ENCODE measurements around the gene KRTAP10-1. TPM values are rescaled to one million over a fixed set of nuclear protein-coding genes. Genes with fewer than 3 reads are reported as not detected.

The KRTAP10-1 gene
- total RNA-seq, 1 donor from 2014 or later, result not detected

- DNase-seq (ENCODE audit: low spot score in 2 of 2) (no peak), FAIRE-seq (no peak)
Observed at GRCh38 chr21:44520326-44521300, 19.4 kb downstream of the KRTAP10-1 start.

GRCh38 chr21:44519346-44520325, 20.4 kb downstream of the KRTAP10-1 start:
- DNase-seq (ENCODE audit: low spot score in 2 of 2), result no peak
- no peak for FAIRE-seq

GRCh38 chr21:44518686-44519085, 21.3 kb downstream of the KRTAP10-1 start:
- FAIRE-seq, result no peak
- DNase-seq (ENCODE audit: low spot score in 2 of 2), result no peak

- FAIRE-seq (no peak), DNase-seq (ENCODE audit: low spot score in 2 of 2) (no peak)
Observed at GRCh38 chr21:44517175-44517899, 22.7 kb downstream of the KRTAP10-1 start.

DNA sequence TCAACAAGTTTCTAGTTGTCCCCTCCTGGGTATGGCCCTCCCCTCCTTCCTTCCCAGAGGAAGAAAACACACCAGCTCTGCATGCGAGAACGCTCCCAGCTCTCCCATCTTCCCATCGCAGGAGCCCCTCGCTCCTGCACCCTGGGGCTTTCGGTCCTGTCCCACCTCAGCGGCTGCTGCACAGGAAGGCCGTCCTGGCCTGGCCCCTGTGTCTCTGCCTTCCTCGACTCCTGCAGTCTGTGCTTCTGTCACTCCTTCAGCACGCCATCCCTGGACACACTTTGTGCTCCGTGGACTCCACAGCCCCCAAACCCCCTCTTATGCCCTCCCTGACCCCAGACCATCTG, 23.2 kb downstream of the KRTAP10-1 start:
- FAIRE-seq (no peak), DNase-seq (ENCODE audit: low spot score in 2 of 2) (no peak)

DNA sequence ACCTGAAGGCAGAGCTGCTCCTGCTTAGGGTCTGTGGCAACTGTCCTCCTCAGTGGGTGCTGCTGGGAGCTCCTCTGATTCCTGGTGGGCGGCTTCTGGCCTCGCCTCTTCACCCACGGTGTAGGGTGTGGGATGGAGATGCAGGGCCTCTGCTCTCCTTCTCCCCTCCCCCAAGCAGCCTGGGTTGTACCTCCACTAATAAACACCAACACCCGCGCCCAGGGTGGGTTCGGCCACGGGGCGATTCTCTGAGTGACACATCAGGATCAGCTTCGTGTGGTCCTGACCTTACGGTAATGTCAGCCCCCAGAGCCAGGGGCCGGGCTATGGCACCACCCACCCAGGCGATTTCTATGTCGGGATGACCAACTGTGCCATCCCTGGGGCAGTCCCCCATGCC, 23.7 kb downstream of the KRTAP10-1 start:
- no peak for DNase-seq (ENCODE audit: low spot score in 2 of 2)
- no peak for FAIRE-seq

DNA sequence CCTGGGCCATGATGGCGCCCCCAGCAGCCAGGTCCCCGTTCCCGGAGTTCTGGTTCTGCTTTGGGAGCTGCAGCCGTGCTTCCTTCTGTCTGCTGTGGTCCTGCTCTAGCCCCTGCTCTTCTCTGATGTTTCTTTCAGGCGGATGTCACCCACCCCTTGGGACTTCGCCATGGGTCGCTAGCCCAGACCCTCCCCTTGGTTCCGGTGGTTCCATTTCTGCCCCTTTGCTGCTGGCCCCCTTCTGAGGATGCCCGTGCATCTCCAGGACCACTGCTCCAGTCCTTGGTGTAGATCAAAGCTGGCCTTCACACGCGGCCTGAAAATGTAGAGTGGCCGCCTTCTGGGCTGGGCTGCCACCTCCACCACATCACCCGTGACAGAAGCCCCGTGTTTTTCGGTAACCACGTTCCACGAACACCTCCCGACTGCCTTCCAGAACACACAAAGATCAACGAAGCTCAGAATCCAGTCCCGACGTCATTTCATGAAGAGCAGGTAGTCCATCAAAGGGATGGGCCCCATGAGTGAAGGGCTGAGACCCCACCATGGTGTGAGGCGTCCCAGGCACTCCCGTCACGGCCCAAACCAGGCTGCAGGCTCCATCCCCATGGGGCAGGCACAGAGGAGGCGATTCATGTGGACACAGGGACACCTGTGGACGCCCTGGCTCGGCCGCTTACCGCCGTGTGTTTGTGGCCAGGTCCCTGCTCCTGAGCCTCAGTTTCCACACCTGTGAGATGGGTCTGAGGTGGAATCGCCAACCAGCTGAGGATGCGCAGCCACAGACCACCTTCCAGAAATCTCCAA, 24.4 kb downstream of the KRTAP10-1 start:
- no peak for FAIRE-seq
- DNase-seq (ENCODE audit: low spot score in 2 of 2), result no peak

DNA sequence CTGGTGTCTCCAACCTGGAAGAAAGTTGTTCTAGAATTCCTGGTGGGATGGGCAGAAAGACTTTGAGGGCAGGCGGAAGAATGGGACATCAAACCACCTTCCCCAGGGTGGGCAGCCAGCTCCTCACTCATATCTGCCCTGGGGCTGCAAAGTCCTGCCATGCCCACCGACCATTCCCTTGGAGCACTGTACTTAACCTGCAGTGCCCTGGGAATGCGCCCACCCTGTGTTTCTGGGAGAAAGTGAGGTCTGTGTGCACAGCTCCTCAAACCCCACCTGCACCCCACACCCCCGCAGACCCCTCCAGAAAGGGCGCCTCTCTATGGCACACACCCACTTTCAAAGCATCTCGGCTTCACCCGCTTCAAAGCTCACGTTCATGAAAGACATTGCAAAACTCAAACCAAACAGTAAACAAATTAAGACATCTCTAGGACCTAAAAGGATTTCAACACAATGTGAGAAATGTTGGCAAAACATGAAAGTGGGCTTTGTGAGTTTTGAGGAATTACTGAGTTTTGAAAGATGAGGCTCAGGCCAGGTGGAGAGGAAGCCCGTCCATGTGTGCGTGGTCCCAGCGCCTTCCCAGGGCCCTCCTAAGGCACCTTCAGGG, 25.1 kb downstream of the KRTAP10-1 start:
- FAIRE-seq (no peak), DNase-seq (ENCODE audit: low spot score in 2 of 2) (no peak)

- DNase-seq (ENCODE audit: low spot score in 2 of 2) (no peak), FAIRE-seq (no peak)
Observed at GRCh38 chr21:44514218-44514520, 25.8 kb downstream of the KRTAP10-1 start.

GRCh38 chr21:44513389-44514217, 26.4 kb downstream of the KRTAP10-1 start:
- no peak for FAIRE-seq
- no peak for DNase-seq (ENCODE audit: low spot score in 2 of 2)

DNA sequence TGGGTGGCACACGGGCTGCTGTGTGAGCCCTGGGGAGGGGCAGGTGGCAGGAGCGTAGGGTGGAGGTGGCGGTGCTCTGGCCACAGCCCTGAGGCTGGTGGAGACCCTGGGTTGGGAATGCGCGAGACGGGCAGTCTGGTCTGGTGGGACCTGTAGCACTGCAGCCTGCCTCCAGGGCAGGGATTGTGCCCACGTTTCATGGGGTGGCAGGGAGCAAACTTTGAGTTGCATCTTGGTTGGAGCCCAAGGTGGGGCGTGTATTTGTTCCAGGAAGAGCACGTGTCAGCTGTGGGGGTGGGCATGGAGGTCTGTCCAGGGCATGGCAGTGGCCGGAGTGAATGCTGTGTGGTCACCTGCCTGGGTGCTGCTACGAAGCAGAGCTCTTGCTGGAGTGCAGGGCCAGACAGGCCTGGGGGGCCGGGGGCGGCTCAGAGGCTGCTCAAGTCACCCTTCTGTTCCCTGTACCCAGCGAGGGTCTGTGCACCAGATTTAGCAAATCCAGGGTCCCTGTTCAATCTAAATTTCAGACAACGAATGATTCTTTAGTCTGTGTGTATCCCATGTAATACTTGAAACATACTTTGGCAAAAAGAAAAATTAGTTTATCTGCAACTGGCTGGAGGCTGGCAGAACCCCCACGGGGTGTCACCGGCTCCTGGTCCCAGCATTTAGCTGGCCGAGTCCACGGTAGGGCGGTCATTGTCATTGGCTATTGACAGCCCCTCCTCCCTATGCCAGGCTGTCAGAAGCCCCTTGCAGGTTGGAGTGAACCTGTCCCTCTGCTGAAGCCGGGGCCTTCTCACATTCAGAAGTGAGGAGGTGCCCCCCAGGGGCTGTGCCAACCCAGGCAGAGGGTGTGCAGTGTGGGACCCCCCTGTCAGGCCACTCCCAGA, 27.3 kb downstream of the KRTAP10-1 start:
- DNase-seq (ENCODE audit: low spot score in 2 of 2), result no peak
- no peak for FAIRE-seq

DNA sequence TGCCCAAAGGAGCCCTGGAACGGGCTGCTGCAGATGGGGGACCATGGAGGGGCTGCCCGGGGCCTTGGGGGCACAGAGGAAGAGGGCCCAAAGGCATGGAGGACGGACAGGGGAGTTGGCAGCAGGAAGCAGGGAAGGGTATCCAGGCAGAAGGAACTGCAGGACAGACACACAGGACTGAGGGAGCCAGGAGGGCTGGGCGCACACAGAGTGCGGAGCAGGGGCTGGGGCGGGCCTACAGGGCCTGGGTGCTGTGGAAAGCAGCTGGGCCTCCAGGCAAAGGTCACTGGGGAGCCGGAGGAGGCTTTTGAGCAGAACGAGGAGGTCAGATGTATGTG, 28.1 kb downstream of the KRTAP10-1 start:
- no peak for FAIRE-seq
- DNase-seq (ENCODE audit: low spot score in 2 of 2), result no peak

DNA sequence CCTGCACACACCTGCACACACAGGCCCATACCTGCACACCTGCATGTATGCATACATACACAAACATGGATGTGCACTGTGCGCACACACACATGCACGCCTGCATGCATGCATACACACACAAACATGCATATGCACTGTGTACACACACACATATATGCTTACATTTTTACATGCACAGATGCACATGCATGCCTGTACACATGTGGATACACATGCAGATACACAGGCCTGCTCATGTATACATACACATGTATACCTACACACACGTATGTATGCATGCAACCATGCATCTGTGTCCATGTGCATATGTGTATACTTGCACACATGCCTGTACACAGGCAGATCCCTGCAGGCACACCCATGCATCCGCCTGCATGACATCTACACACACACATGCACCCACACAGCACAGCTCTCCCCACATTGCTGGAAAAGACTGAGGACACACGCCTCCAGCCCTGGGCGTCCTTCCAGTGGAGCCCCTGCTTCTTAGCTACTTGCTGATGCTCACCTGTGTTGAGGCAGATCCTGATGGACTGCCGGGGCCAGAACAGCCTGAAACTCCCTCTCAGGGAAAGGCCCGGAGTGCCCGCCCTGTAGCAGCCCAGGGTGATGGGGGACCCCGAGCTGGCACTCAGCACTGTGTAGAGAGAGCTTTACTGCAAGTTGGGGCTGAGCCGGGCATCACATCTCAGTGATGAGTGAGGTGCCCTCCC, 28.6 kb downstream of the KRTAP10-1 start:
- FAIRE-seq (no peak), DNase-seq (ENCODE audit: low spot score in 2 of 2) (no peak)

DNA sequence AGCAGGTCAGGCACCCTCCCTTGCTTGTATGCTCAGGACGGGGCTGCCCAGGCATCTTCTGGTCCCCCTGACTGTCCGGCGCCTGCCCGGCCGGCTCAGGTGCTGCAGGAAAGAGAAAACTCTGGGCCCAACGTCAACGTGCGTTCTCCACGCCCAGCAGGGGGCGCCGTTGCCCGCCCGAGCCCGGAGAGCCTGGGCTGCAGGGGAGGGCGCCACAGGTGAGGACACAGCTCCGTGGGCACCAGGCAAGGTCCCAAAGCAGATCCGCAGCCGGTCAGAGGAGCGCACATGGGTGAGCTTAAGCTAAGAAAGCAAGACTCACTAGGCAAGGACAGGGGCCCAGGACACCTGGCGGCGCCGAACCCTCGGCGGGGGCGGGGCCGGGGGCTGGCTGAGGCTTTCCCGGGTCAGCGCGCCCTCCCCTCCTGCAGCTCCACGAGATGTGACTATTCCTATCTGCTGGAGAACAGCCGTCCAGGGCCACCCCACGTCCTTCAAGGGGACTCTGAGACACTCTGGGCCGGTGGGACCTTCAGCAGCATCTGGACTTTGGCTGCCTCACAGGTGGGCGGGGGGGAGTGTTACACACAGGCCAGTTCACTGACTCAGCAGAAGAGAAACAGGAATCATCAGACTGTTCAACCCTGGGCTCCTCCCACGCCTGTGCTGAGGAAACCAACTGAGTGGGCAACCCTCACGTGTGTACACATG, 29.3 kb downstream of the KRTAP10-1 start:
- DNase-seq (ENCODE audit: low spot score in 2 of 2), result peak; percentile 57 to 67
- FAIRE-seq, result no peak

DNA sequence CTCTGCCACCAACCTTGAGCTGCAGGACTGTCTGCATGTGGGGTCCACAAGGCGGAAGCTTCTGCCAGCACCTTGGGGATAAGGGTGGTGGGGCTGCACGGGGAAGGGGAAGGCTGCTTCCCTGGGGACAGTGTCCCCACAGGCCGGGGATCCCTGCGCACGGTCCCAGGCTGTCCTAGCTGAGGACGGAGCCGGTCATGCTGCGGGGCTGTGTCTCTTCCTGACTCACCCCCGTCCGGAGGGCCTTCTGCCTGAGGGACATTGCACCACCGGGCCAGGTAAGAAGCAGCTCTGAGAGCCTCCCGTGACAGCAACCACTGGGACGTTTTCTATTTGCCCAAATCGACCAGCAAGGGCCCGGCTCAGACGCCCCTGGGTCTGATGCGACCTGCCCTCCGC, 29.9 kb downstream of the KRTAP10-1 start:
- DNase-seq (ENCODE audit: low spot score in 2 of 2) (no peak), FAIRE-seq (no peak)

DNA sequence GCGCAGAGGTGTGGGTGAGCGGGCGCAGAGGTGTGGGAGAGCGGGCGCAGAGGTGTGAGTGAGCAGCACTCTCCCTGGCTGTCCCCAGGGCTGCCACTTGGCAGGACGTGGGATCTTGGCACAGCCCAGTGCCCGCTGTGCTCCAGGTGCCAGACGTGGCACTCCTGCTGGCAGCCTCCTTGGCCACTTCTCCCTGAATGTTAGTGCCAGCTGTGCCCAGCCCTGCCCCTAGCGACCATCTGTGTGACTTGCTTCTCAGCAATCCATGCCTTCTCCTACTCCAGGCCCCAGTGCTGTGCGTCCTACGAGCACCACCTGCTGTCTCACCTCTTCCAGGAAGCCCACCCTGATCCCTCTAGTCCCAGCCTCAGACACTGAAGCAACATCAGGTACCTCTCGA, 30.5 kb downstream of the KRTAP10-1 start:
- FAIRE-seq (no peak), DNase-seq (ENCODE audit: low spot score in 2 of 2) (peak in 1 of 2 donors; percentile 53)

Data from frontal cortex (tissue), 4 donors.